ENCODE results near the gene FBXL22. TPM values are rescaled to one million over a fixed set of nuclear protein-coding genes. Genes with fewer than 3 reads are reported as not detected.

The FBXL22 gene
- total RNA-seq, 1 experiment from 2014 or later = 0.46 TPM

- no peaks in the 10 kb centered on the region for H3K9me3 Mint-ChIP-seq
- POLR2A ChIA-PET = no interaction called here
- H3K4me3 Mint-ChIP-seq = no peak overlapping the region
- no peak overlapping the region for H3K27ac Mint-ChIP-seq
- CTCF ChIA-PET = no interaction called here
- peaks cover 3% of the 10 kb centered on the region; the same call in 1 of the 2 replicates for H3K36me3 Mint-ChIP-seq
- H3K4me1 Mint-ChIP-seq = no peaks in the 10 kb centered on the region
- DNase-seq (ENCODE audit: low spot score) (no peak), ATAC-seq (no peak)
- no peak for TF ChIP-seq ZNF121 (CRISPR knock-in tag; IDR thresholded peaks at IDR 0.05)
- TF ChIP-seq ZNF425 (CRISPR knock-in tag; conservative IDR thresholded peaks at IDR 0.05) = no peak
- no peak for TF ChIP-seq NR1H2 (CRISPR knock-in tag; IDR thresholded peaks at IDR 0.05)
- no peak for TF ChIP-seq E2F1 (CRISPR knock-in tag; IDR thresholded peaks at IDR 0.05)
- no peak for TF ChIP-seq E2F4 (CRISPR knock-in tag; IDR thresholded peaks at IDR 0.05; ENCODE audit: borderline replicate concordance, low read depth)
- no peak for TF ChIP-seq ZNF416 (CRISPR knock-in tag; IDR thresholded peaks at IDR 0.05)
- TF ChIP-seq FOXP1 (CRISPR knock-in tag; IDR thresholded peaks at IDR 0.05; ENCODE audit: borderline replicate concordance) = no peak
- no peak for TF ChIP-seq ERG (CRISPR knock-in tag; IDR thresholded peaks at IDR 0.05)
- no peak for TF ChIP-seq IRF1 (CRISPR knock-in tag; IDR thresholded peaks at IDR 0.05)
- no peak for TF ChIP-seq MYBL2 (CRISPR knock-in tag; IDR thresholded peaks at IDR 0.05)
- TF ChIP-seq ZBTB21 (CRISPR knock-in tag; IDR thresholded peaks at IDR 0.05; ENCODE audit: borderline replicate concordance) = no peak
- no peak for TF ChIP-seq SOX15 (CRISPR knock-in tag; IDR thresholded peaks at IDR 0.05)
- TF ChIP-seq ETV6 (CRISPR knock-in tag; IDR thresholded peaks at IDR 0.05) = no peak
- H3K27me3 Mint-ChIP-seq (ENCODE audit: low read depth) = no peaks in the 10 kb centered on the region
Measured at GRCh38 chr15:63638839-63639238, 41.7 kb downstream of the FBXL22 start.

GRCh38 chr15:63640146-63640545 lies 43.0 kb downstream of the FBXL22 start:
- no peak for ATAC-seq
- CTCF ChIA-PET = no interaction called here
- Mint-ChIP-seq H3K4me3 (no peak overlapping the region), H3K4me1 (no peaks in the 10 kb centered on the region), H3K9me3 (no peaks in the 10 kb centered on the region), H3K27me3 (ENCODE audit: low read depth) (no peaks in the 10 kb centered on the region), H3K27ac (no peak overlapping the region), H3K36me3 (peaks cover 7% of the 10 kb centered on the region; the same call in 1 of the 2 replicates)
- POLR2A ChIA-PET = no interaction called here
- no peak for DNase-seq (ENCODE audit: low spot score)
- TF ChIP-seq SP1 (CRISPR knock-in tag; conservative IDR thresholded peaks at IDR 0.05) (no peak), PRDM15 (CRISPR knock-in tag; IDR thresholded peaks at IDR 0.05) (no peak), CREM (CRISPR knock-in tag; IDR thresholded peaks at IDR 0.05) (no peak), KAT7 (CRISPR knock-in tag; IDR thresholded peaks at IDR 0.05; ENCODE audit: borderline replicate concordance) (no peak), NR1H2 (CRISPR knock-in tag; IDR thresholded peaks at IDR 0.05) (no peak), GABPB1 (CRISPR knock-in tag; IDR thresholded peaks at IDR 0.05) (no peak), FOXJ3 (CRISPR knock-in tag; IDR thresholded peaks at IDR 0.05; ENCODE audit: borderline replicate concordance) (no peak), NFYB (CRISPR knock-in tag; conservative IDR thresholded peaks at IDR 0.05; ENCODE audit: low read depth) (no peak), HMGA2 (CRISPR knock-in tag; IDR thresholded peaks at IDR 0.05) (no peak), RELA (CRISPR knock-in tag; IDR thresholded peaks at IDR 0.05; ENCODE audit: borderline replicate concordance) (no peak), ZBTB21 (CRISPR knock-in tag; IDR thresholded peaks at IDR 0.05; ENCODE audit: borderline replicate concordance) (no peak), ZNF232 (CRISPR knock-in tag; IDR thresholded peaks at IDR 0.05) (no peak), SMAD4 (CRISPR knock-in tag; IDR thresholded peaks at IDR 0.05) (no peak)

Data from WTC11 (cell line).